ENCODE data around the gene ADAM17.

ADAM17 gene

GRCh38 chr2:9463698-9464034 lies 92.0 kb downstream of the ADAM17 start:
- H3K9me3 ChIP-seq (ENCODE audit: control insufficient read depth, insufficient read depth, low read length): no peaks in the 10 kb centered on the region
- no peaks in the 10 kb centered on the region for H3K79me2 ChIP-seq (ENCODE audit: control insufficient read depth, low read length)
- H3K4me2 ChIP-seq (ENCODE audit: low read length): no peak overlapping the region
- 0 out of 2 replicates have a peak, but pooled peaks cover 3% of the 10 kb centered on the region for H3F3A ChIP-seq (ENCODE audit: control insufficient read depth, insufficient read depth)
- peaks cover 66% of the 10 kb centered on the region for H3K36me3 ChIP-seq (ENCODE audit: control insufficient read depth, low read length)
- no peaks in the 10 kb centered on the region for H4K20me1 ChIP-seq (ENCODE audit: control insufficient read depth, insufficient read depth, low read depth, low read length)
- H3K9me2 ChIP-seq (replicated peaks; ENCODE audit: control insufficient read depth, low read length): no peaks in the 10 kb centered on the region
- no peaks in the 10 kb centered on the region for H3K27me3 ChIP-seq (ENCODE audit: control insufficient read depth, low read length)
- no peaks in the 10 kb centered on the region for H3K4me1 ChIP-seq (ENCODE audit: control insufficient read depth, low read length)
- H3K27ac ChIP-seq (ENCODE audit: low read depth, low read length): no peak overlapping the region
- H3K4me3 ChIP-seq (ENCODE audit: low read length): no peak overlapping the region
- no peak for TF ChIP-seq EZH2phosphoT487 (IDR thresholded peaks at IDR 0.05; ENCODE audit: borderline replicate concordance, low read length)
- TF ChIP-seq, protein P1, sequence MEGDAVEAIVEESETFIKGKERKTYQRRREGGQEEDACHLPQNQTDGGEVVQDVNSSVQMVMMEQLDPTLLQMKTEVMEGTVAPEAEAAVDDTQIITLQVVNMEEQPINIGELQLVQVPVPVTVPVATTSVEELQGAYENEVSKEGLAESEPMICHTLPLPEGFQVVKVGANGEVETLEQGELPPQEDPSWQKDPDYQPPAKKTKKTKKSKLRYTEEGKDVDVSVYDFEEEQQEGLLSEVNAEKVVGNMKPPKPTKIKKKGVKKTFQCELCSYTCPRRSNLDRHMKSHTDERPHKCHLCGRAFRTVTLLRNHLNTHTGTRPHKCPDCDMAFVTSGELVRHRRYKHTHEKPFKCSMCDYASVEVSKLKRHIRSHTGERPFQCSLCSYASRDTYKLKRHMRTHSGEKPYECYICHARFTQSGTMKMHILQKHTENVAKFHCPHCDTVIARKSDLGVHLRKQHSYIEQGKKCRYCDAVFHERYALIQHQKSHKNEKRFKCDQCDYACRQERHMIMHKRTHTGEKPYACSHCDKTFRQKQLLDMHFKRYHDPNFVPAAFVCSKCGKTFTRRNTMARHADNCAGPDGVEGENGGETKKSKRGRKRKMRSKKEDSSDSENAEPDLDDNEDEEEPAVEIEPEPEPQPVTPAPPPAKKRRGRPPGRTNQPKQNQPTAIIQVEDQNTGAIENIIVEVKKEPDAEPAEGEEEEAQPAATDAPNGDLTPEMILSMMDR (IDR thresholded peaks at IDR 0.05; ENCODE audit: low read depth, low read length, poor library complexity, severe bottlenecking): no peak

DNA sequence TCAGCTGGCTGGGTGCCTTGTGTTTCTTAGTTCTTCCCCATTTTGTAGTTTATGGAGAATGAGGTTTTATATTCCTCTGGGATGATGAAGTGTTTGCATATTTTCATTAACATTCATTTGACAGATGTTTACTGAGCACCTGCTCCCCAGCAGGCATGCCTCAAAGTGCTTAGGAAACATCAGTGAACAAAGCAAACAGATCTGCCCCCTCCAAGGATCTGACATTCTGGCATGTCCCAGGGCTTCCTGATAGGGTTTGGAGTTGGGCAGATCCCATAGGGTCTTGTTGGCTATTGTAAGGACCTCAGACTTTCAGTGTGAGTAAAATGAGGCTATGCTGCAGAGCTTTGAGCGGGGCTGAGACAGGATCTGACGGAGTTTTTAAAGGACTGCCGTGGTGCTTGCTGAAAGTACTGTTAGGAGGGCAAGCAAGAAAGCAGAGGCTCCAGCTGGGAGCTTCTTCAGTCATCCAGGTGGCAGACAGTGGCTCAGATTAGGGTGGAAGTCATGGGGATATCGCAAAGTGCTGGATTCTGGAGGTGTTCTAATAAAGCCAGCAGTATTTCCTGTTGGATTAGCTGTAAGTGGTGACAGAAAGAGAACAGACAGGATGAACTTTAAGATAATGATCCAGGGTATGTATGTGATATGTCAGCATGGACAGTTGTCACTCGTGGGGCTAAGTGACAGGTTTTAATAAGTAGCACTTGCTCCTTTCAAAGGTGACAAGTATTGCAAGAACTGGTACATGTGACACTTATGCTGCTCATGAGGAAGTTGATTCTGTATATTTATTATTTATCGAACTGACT lies 92.5 kb downstream of the ADAM17 start:
- H4K20me1 ChIP-seq (ENCODE audit: control insufficient read depth, insufficient read depth, low read depth, low read length): no peaks in the 10 kb centered on the region
- TF ChIP-seq EZH2phosphoT487 (IDR thresholded peaks at IDR 0.05; ENCODE audit: borderline replicate concordance, low read length): no peak
- TF ChIP-seq, protein P1 (IDR thresholded peaks at IDR 0.05; ENCODE audit: low read depth, low read length, poor library complexity, severe bottlenecking): no peak
- H3K36me3 ChIP-seq (ENCODE audit: control insufficient read depth, low read length): peaks cover 66% of the 10 kb centered on the region
- H3K79me2 ChIP-seq (ENCODE audit: control insufficient read depth, low read length): no peaks in the 10 kb centered on the region
- no peaks in the 10 kb centered on the region for H3K9me2 ChIP-seq (replicated peaks; ENCODE audit: control insufficient read depth, low read length)
- no peaks in the 10 kb centered on the region for H3K4me1 ChIP-seq (ENCODE audit: control insufficient read depth, low read length)
- 0 out of 2 replicates have a peak, but pooled peaks cover 3% of the 10 kb centered on the region for H3F3A ChIP-seq (ENCODE audit: control insufficient read depth, insufficient read depth)
- H3K27me3 ChIP-seq (ENCODE audit: control insufficient read depth, low read length): no peaks in the 10 kb centered on the region
- no peak overlapping the region for H3K4me2 ChIP-seq (ENCODE audit: low read length)
- no peak overlapping the region for H3K4me3 ChIP-seq (ENCODE audit: low read length)
- no peaks in the 10 kb centered on the region for H3K9me3 ChIP-seq (ENCODE audit: control insufficient read depth, insufficient read depth, low read length)
- no peak overlapping the region for H3K27ac ChIP-seq (ENCODE audit: low read depth, low read length)

DNA sequence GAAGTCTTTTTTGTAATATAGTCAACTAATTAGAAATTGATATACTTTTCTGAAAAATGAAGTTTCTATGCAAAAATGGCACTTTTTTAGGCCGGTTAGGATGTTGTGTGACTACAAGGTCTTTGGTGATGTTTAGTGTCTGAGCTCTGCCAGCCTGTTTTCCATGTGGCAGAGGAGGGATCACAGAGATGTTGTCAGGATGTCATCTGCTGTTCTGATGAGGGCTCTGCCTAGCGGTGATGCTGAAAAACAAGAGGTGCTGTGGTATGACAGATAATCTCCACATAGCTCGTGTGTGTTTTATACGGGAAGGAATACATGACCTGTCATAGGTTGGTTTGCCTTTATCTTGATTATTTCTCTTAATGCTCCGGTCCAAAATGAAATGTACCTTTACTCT lies 93.3 kb downstream of the ADAM17 start:
- Histone ChIP-seq H4K20me1 (ENCODE audit: control insufficient read depth, insufficient read depth, low read depth, low read length) (no peaks in the 10 kb centered on the region), H3K27me3 (ENCODE audit: control insufficient read depth, low read length) (no peaks in the 10 kb centered on the region), H3K36me3 (ENCODE audit: control insufficient read depth, low read length) (peaks cover 68% of the 10 kb centered on the region), H3F3A (ENCODE audit: control insufficient read depth, insufficient read depth) (0 out of 2 replicates have a peak, but pooled peaks cover 3% of the 10 kb centered on the region), H3K9me2 (replicated peaks; ENCODE audit: control insufficient read depth, low read length) (no peaks in the 10 kb centered on the region), H3K9me3 (ENCODE audit: control insufficient read depth, insufficient read depth, low read length) (no peaks in the 10 kb centered on the region), H3K4me2 (ENCODE audit: low read length) (no peak overlapping the region), H3K4me1 (ENCODE audit: control insufficient read depth, low read length) (no peaks in the 10 kb centered on the region), H3K27ac (ENCODE audit: low read depth, low read length) (no peak overlapping the region), H3K4me3 (ENCODE audit: low read length) (no peak overlapping the region), H3K79me2 (ENCODE audit: control insufficient read depth, low read length) (no peaks in the 10 kb centered on the region)
- TF ChIP-seq, protein P1 (IDR thresholded peaks at IDR 0.05; ENCODE audit: low read depth, low read length, poor library complexity, severe bottlenecking): no peak
- no peak for TF ChIP-seq EZH2phosphoT487 (IDR thresholded peaks at IDR 0.05; ENCODE audit: borderline replicate concordance, low read length)

Data from DOHH2 (cell line).